Activated CD4-positive, alpha-beta T cell treated with anti-CD3 and anti-CD28 coated beads, Interleukin-2, amount 10 ng/mL, durations not matched to agents 24 days and 14 days (primary cell): ENCODE data around the gene RIT1. TPM values are rescaled to one million over a fixed set of nuclear protein-coding genes. Genes with fewer than 3 reads are reported as not detected.
A peak's percentile ranks its signal among the peaks of the same experiment; 100 is the strongest.
"Not testable (repeated sequence)": the region's sequence is repeated elsewhere in the genome, so short reads cannot be mapped to it uniquely, and the experiment has no call there.

Experiments used
- DNase-seq: peaks from one replicate; pipeline ENCODE4 v3.0.0; 2022
- H3K27ac Mint-ChIP-seq: one replicate; pipeline ENCODE4 v1.8.0; 2022; ENCODE audit warnings: mild to moderate bottlenecking, mixed read lengths
- H3K27me3 Mint-ChIP-seq: one replicate; pipeline ENCODE4 v1.8.0; 2022; ENCODE audit warnings: mixed read lengths
- H3K36me3 Mint-ChIP-seq: one replicate; pipeline ENCODE4 v1.8.0; 2022; ENCODE audit warnings: low read depth, mild to moderate bottlenecking, mixed read lengths
- H3K4me1 Mint-ChIP-seq: one replicate; pipeline ENCODE4 v1.8.0; 2021; ENCODE audit warnings: mixed read lengths
- H3K4me3 Mint-ChIP-seq: one replicate; pipeline ENCODE4 v1.8.0; 2022; ENCODE audit warnings: mild to moderate bottlenecking, moderate library complexity, mixed read lengths
- H3K9me3 Mint-ChIP-seq: one replicate; pipeline ENCODE4 v1.8.0; 2021; ENCODE audit warnings: mixed read lengths
- intact Hi-C: fragments of 100-400 bp; cut with micrococcal nuclease; formaldehyde crosslinking; loops from one replicate; pipeline ENCODE4 v1.15.1; 2023
- total RNA-seq: library from RNA; stranded (reverse); gene quantifications from 2 replicates; pipeline ENCODE4 v1.2.3, GENCODE V29; 2022

The RIT1 gene
- total RNA-seq, 1 donor from 2014 or later, result 17.9 TPM

- H3K4me1 Mint-ChIP-seq, result peaks cover 51% of the 10 kb centered on the region
- H3K36me3 Mint-ChIP-seq, result peaks cover 24% of the 10 kb centered on the region
- no peak for DNase-seq
Observed at GRCh38 chr1:155941845-155942531, 30.8 kb upstream of the RIT1 start.

DNA sequence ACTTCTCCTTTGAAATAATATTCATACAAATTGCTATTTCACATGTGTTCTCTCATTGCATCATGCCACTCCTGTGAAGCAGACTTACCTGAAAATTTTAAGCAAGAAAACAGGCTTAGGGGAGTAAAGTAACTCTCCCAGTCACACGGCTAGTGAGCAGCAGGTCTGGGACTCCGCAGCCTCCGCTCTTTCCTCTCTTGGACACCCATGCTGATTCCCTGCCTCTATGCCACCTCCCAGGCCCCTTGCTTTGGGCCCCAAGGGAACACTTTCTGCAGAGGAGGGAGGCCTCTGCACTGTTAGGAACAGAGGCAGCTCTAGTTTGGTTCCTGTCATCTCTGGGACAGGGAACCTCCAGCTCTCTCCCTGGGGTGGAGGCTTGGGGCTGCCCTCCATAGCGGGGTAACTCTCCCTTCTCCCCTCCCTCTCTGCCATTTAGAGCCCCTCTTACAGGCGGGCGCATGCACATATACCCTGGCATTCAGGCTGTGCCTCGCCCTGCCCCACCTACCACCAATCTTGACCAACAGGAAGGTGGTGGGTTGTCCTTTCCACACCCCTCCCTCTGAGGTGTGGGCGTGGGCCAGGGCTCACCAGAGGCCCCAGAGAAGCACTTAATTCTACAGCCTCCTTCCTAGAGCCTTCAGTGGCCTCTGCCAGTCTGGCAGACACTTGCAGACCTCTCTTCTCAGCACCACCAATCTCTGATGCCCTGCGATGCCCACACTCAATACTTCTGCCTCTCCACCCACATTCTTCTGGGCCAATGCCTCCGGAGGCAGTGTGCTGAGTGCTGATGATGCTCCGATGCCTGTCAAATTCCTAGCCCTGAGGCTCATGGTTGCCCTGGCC is 30.1 kb upstream of the RIT1 start, which contains the start of gene RXFP4:
RXFP4 (plus strand) TSS at position 646 of the 852 bp plus-strand sequence; CDS start at position 718, 72 bp downstream.
- Mint-ChIP-seq H3K9me3 (no peaks in the 10 kb centered on the region), H3K4me3 (peak within 1 kb of the TSS; percentile 32), H3K4me1 (peaks cover 43% of the 10 kb centered on the region), H3K27me3 (no peaks in the 10 kb centered on the region), H3K27ac (peak within 1 kb of the TSS; percentile 84), H3K36me3 (peaks cover 17% of the 10 kb centered on the region)
- intact Hi-C loops, result no loop called here
- peak; percentile 64 for DNase-seq

More at GRCh38 chr1:155941845-155942531, 30.8 kb upstream of the RIT1 start:
- Mint-ChIP-seq H3K4me3 (no peak overlapping the region), H3K9me3 (no peaks in the 10 kb centered on the region), H3K27me3 (no peaks in the 10 kb centered on the region), H3K27ac (peak overlapping the region; percentile 84)
- intact Hi-C loops, result no loop called here

DNA sequence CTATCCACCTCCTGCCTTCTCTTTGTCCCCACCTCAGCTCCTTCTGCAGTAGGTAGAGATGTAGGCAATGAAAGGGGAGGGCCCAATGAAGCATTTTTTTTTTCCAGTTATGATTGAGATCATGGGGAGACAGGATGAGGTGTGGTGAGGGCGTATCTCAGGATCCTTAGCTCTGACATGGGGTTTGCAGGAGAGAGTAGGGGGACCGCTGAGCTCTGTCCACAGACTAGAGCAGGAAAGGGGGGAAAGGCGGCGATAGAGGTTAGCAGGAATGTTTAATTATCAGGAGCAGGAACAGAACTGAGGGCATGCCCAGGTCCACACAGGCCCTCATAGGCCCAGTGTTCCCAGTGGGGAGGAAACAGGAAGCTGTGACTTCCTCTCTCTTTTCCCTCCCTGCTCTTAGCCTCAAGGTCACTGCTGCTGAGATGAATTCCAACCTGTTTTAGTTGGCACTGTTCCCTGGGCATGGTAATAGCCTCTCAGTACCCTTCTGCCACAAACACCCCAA is 29.4 kb upstream of the RIT1 start:
- peak overlapping the region; percentile 84 for H3K27ac Mint-ChIP-seq
- no peaks in the 10 kb centered on the region for H3K27me3 Mint-ChIP-seq
- peak; percentile 66 for DNase-seq
- peak overlapping the region; percentile 7 for H3K4me3 Mint-ChIP-seq
- intact Hi-C loops, result no loop called here
- H3K4me1 Mint-ChIP-seq, result peaks cover 40% of the 10 kb centered on the region
- no peaks in the 10 kb centered on the region for H3K9me3 Mint-ChIP-seq
- H3K36me3 Mint-ChIP-seq, result peaks cover 14% of the 10 kb centered on the region

DNA sequence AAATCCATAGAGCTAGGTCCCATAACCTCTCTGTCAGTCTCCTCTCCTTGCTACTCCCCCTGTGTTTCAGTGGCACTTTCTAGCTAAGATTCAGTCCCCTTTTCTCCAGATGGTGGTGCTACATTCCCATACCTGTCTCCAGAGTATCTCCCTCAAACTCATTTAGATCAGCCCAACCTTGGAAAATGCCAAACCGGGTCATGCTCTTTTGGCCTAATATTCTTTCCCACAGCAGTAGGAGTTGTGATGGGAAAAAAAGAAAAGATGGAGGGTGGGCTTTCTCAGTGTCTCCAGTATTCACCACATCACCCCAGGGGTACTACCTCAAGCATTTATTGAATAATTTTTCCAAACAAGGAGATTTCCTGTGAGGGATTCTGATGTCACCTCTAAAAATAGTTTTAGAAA is 27.1 kb upstream of the RIT1 start:
- intact Hi-C loops, result loop anchor here (1.0 kb wide), 2 partner anchors 8 to 51 kb away; no protein-coding TSS in a partner anchor
- no peaks in the 10 kb centered on the region for H3K9me3 Mint-ChIP-seq
- peaks cover 30% of the 10 kb centered on the region for H3K4me1 Mint-ChIP-seq
- peaks cover 7% of the 10 kb centered on the region for H3K36me3 Mint-ChIP-seq
- H3K27me3 Mint-ChIP-seq, result no peaks in the 10 kb centered on the region
- no peak overlapping the region for H3K4me3 Mint-ChIP-seq
- peak overlapping the region; percentile 7 for H3K27ac Mint-ChIP-seq
- DNase-seq, result peak; percentile 84

GRCh38 chr1:155934936-155935590 is 23.9 kb upstream of the RIT1 start:
- intact Hi-C loops, result loop anchor here (1.0 to 5.0 kb wide), 6 partner anchors 11 to 132 kb away; partner anchors contain the start of genes LAMTOR2, RIT1 and SYT11
- H3K4me3 Mint-ChIP-seq, result no peak overlapping the region
- peaks cover 28% of the 10 kb centered on the region for H3K36me3 Mint-ChIP-seq
- no peak overlapping the region for H3K27ac Mint-ChIP-seq
- H3K9me3 Mint-ChIP-seq, result no peaks in the 10 kb centered on the region
- DNase-seq, result no peak
- H3K27me3 Mint-ChIP-seq, result no peaks in the 10 kb centered on the region
- peaks cover 28% of the 10 kb centered on the region for H3K4me1 Mint-ChIP-seq

- intact Hi-C loops, result loop anchor here (1.0 to 5.0 kb wide), 6 partner anchors 12 to 133 kb away; partner anchors contain the start of genes LAMTOR2, RIT1 and SYT11
- Mint-ChIP-seq H3K27me3 (no peaks in the 10 kb centered on the region), H3K4me1 (peaks cover 30% of the 10 kb centered on the region), H3K4me3 (no peak within 1 kb of the TSS), H3K9me3 (no peaks in the 10 kb centered on the region), H3K27ac (no peak within 1 kb of the TSS), H3K36me3 (peaks cover 31% of the 10 kb centered on the region)
- peak; percentile 98 for DNase-seq
Observed at GRCh38 chr1:155934097-155934935, 23.2 kb upstream of the RIT1 start, which contains the start of gene KHDC4. TSS of gene KHDC4 (minus strand) at chr1:155934413. CDS start at chr1:155934373, 40 bp downstream.

DNA sequence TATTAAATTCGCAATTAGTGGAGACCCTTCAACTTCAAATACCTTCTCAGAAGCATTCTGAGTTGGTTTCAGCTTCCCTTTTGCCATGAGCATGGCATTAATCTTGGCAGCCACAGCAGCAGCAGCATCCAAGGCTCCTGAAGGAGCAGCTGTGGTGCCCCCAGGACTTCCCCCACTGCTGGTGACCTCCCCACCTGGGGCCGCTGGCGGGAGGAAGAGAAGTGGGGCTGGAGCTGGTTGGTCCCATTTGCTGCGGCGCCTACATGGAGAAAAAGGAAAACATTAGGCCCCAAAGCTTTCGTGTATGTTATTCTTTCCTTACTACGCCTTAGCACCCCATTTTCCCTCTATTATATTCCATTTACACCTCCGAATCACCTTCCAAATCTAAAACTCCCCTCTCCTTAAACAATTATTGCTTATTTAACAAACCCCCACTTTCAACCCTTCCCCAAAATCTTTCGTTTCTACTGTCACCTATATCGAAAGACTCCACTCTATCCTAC is 22.5 kb upstream of the RIT1 start:
- Mint-ChIP-seq H3K27me3 (no peaks in the 10 kb centered on the region), H3K27ac (no peak overlapping the region), H3K9me3 (no peaks in the 10 kb centered on the region), H3K36me3 (peaks cover 35% of the 10 kb centered on the region), H3K4me3 (no peak overlapping the region), H3K4me1 (peaks cover 34% of the 10 kb centered on the region)
- DNase-seq, result peak; percentile 72
- intact Hi-C loops, result loop anchor here (1.0 to 5.0 kb wide), 6 partner anchors 13 to 134 kb away; partner anchors contain the start of genes LAMTOR2, RIT1 and SYT11

GRCh38 chr1:155932487-155932886 is 21.3 kb upstream of the RIT1 start:
- Mint-ChIP-seq H3K27me3 (no peaks in the 10 kb centered on the region), H3K36me3 (peaks cover 44% of the 10 kb centered on the region), H3K9me3 (no peaks in the 10 kb centered on the region), H3K27ac (peak overlapping the region; percentile 25), H3K4me3 (peak overlapping the region; percentile 77), H3K4me1 (peaks cover 27% of the 10 kb centered on the region)
- intact Hi-C loops, result loop anchor here (5.0 kb wide), 1 partner anchor 135 kb away; no protein-coding TSS in a partner anchor
- no peak for DNase-seq

- Mint-ChIP-seq H3K27ac (peak overlapping the region; percentile 25), H3K36me3 (peaks cover 47% of the 10 kb centered on the region), H3K27me3 (no peaks in the 10 kb centered on the region), H3K4me3 (peak overlapping the region; percentile 77), H3K9me3 (no peaks in the 10 kb centered on the region), H3K4me1 (peaks cover 27% of the 10 kb centered on the region)
- intact Hi-C loops, result loop anchor here (5.0 kb wide), 1 partner anchor 135 kb away; no protein-coding TSS in a partner anchor
- DNase-seq, result no peak
Observed at GRCh38 chr1:155932081-155932480, 20.9 kb upstream of the RIT1 start.

DNA sequence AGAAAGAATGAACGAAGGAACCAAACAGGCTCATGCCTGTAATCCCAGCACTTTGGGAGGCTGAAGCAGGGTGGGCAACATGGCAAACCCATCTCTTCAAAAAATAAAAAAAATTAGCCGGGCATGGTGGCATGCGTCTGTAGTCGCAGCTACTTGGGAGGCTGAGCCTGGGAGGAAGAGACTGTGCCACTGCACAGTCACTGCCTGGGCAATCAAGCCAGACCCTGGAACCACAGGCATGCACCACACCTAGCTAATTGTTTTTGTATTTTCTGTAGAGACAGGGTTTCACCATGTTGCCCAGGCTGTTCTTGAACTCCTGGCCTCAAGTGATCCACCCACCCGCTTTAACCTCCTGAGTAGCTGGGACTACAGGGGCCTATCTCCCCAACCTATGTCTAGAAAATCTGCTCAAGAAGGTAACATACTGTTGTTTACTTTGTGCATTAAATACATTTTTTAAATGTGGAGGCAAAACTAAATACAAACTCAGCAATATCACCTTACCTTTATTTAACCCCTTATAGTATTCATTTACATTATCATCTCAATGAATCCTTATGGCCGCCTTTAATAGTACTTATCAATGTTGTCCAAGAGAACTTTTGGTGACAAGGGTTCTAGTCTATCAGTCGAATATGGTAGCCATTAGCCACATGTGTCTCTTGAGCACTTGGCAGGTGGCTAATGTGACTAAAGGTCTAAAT is 20.3 kb upstream of the RIT1 start:
- Mint-ChIP-seq H3K4me3 (peak overlapping the region; percentile 77), H3K27ac (no peak overlapping the region), H3K9me3 (no peaks in the 10 kb centered on the region), H3K4me1 (peaks cover 27% of the 10 kb centered on the region), H3K36me3 (peaks cover 53% of the 10 kb centered on the region), H3K27me3 (no peaks in the 10 kb centered on the region)
- intact Hi-C loops, result loop anchor here (5.0 kb wide), 1 partner anchor 136 kb away; no protein-coding TSS in a partner anchor
- DNase-seq, result no peak

GRCh38 chr1:155930725-155931124 is 19.6 kb upstream of the RIT1 start:
- not testable (repeated sequence) for DNase-seq, H3K27ac Mint-ChIP-seq, H3K9me3 Mint-ChIP-seq, H3K27me3 Mint-ChIP-seq
- Mint-ChIP-seq H3K4me3 (peak overlapping the region; percentile 77), H3K36me3 (peaks cover 60% of the 10 kb centered on the region), H3K4me1 (peaks cover 27% of the 10 kb centered on the region)
- intact Hi-C loops, result loop anchor here (5.0 kb wide), 1 partner anchor 137 kb away; no protein-coding TSS in a partner anchor

GRCh38 chr1:155929057-155929456 is 17.9 kb upstream of the RIT1 start:
- Mint-ChIP-seq H3K4me1 (peaks cover 27% of the 10 kb centered on the region), H3K9me3 (no peaks in the 10 kb centered on the region), H3K27me3 (no peaks in the 10 kb centered on the region), H3K27ac (no peak overlapping the region), H3K4me3 (no peak overlapping the region), H3K36me3 (peaks cover 65% of the 10 kb centered on the region)
- no peak for DNase-seq
- intact Hi-C loops, result no loop called here
